Middle frontal gyrus (tissue), 1 donor: ENCODE measurements around the gene ARSA.
"Not testable (repeated sequence)": the region's sequence is repeated elsewhere in the genome, so short reads cannot be mapped to it uniquely, and the experiment has no call there.

ENCODE experiments used
- DNase-seq: peaks from one replicate; pipeline ENCODE4 v3.0.0-alpha.2; 2015; ENCODE audit warnings: low spot score; ENCODE audit errors: extremely low spot score

The ARSA gene

GRCh38 chr22:50627642-50628542, at the start of gene ARSA:
TSS of gene ARSA (minus strand) at chr22:50628152. CDS start at chr22:50627779, 373 bp downstream.
- DNase-seq: peak; percentile 47

- DNase-seq: no peak
Measured at GRCh38 chr22:50676661-50677492, 48.9 kb upstream of the ARSA start.

- no peak for DNase-seq
Measured at GRCh38 chr22:50676180-50676636, 48.3 kb upstream of the ARSA start.

GRCh38 chr22:50675553-50676179, 47.7 kb upstream of the ARSA start:
- no peak for DNase-seq

GRCh38 chr22:50674606-50675552, 46.9 kb upstream of the ARSA start:
- no peak for DNase-seq

GRCh38 chr22:50674130-50674500, 46.2 kb upstream of the ARSA start:
- DNase-seq: no peak

- no peak for DNase-seq
Measured at GRCh38 chr22:50673231-50674129, 45.5 kb upstream of the ARSA start.

GRCh38 chr22:50672471-50673230, 44.7 kb upstream of the ARSA start, which contains the start of gene SHANK3:
TSS of gene SHANK3 (plus strand) at chr22:50672823.
- no peak for DNase-seq

GRCh38 chr22:50672041-50672440, 44.1 kb upstream of the ARSA start:
- no peak for DNase-seq

GRCh38 chr22:50671641-50672040, 43.7 kb upstream of the ARSA start:
- no peak for DNase-seq

- DNase-seq: no peak
Measured at GRCh38 chr22:50670914-50671538, 43.1 kb upstream of the ARSA start.

- DNase-seq: no peak
Measured at GRCh38 chr22:50670513-50670912, 42.6 kb upstream of the ARSA start.

- no peak for DNase-seq
Measured at GRCh38 chr22:50665738-50666137, 37.8 kb upstream of the ARSA start.

- DNase-seq: no peak
Measured at GRCh38 chr22:50665212-50665611, 37.3 kb upstream of the ARSA start.

GRCh38 chr22:50660306-50660705, 32.4 kb upstream of the ARSA start:
- no peak for DNase-seq

- not testable (repeated sequence) for DNase-seq
Measured at GRCh38 chr22:50659711-50660110, 31.8 kb upstream of the ARSA start.

GRCh38 chr22:50657925-50658324, 30.0 kb upstream of the ARSA start:
- no peak for DNase-seq
